Ovary (tissue), 9 donors: ENCODE data around the gene PAM16. TPM values are rescaled to one million over a fixed set of nuclear protein-coding genes. Genes with fewer than 3 reads are reported as not detected.
A peak's percentile ranks its signal among the peaks of the same experiment; 100 is the strongest.

Source experiments
- DNase-seq, 5 donors: peaks; one replicate each; pipeline ENCODE4 v3.0.0-alpha.2; 2019 to 2020
- H3K27ac ChIP-seq, 2 donors: fragments of 200-600 bp; one replicate each; pipeline versions ENCODE4 v1.5.1 to v1.8.0; 2019 to 2022
- H3K27me3 ChIP-seq: fragments of 200-600 bp; one replicate; pipeline ENCODE4 v1.8.0; 2022
- H3K36me3 ChIP-seq: fragments of 200-600 bp; sonication (generic); one replicate; pipeline ENCODE4 v1.5.1; 2019
- H3K4me1 ChIP-seq: one replicate; pipeline ENCODE4 v1.8.1; 2013; ENCODE audit warnings: mild to moderate bottlenecking, moderate library complexity; ENCODE audit not compliant: insufficient read depth
- H3K4me3 ChIP-seq: fragments of 200-600 bp; sonication (generic); one replicate; pipeline ENCODE4 v1.5.1; 2017
- H3K9me3 ChIP-seq, 2 donors: fragments of 200-600 bp in 1 of 2; sonication (generic) in 1 of 2; one replicate each; pipeline versions ENCODE4 v1.5.1 to v1.8.1; 2013 to 2019; ENCODE audit warnings: mild to moderate bottlenecking in 1 of 2, moderate library complexity in 1 of 2
- CTCF ChIP-seq, 3 donors: fragments of 450-650 bp in 2 of 3; fragments of 200-600 bp in 1 of 3; IDR thresholded peaks; one replicate each; pipeline versions ENCODE4 v1.5.1 to v1.8.0; 2016 to 2022; ENCODE audit warnings: antibody characterized with exemption in 3 of 3, mild to moderate bottlenecking in 1 of 3
- EP300 ChIP-seq: sonication (generic); formaldehyde crosslinking; IDR thresholded peaks from one replicate; pipeline ENCODE4 v1.6.1; 2017; ENCODE audit warnings: antibody characterized with exemption
- POLR2A ChIP-seq: fragments of 450-650 bp; IDR thresholded peaks from one replicate; pipeline ENCODE4 v1.6.1; 2017; ENCODE audit warnings: antibody characterized with exemption, mild to moderate bottlenecking, moderate library complexity
- WGBS, 3 donors: extraction: QIAGEN DNeasy Blood & Tissue Kit in 1 of 3; methylation state at CpG; one replicate each; pipeline versions ENCODE4 v1.1.5 to v1.1.7; 2013 to 2017; 5-methylcytosine and 5-hydroxymethylcytosine counted together
- intact Hi-C, 4 donors: fragments of 100-400 bp; cut with DNase I; formaldehyde crosslinking; loops; one replicate each; pipeline versions ENCODE4 v1.11.0 to v1.15.1; 2022 to 2023
- polyA plus RNA-seq, 2 donors: library from polyadenylated mRNA; stranded (reverse); fragments of 200-250 nt in 1 of 2; fragments of 350-450 nt in 1 of 2; fragmentation: Illumina TruSeq in 1 of 2; extraction: RNeasy Lipid Tissue Mini Kit (QIAGEN cat#74804) in 1 of 2; gene quantifications; one replicate each; pipeline ENCODE4 v1.2.3, GENCODE V29; 2013 to 2014
- total RNA-seq, 7 donors: library from RNA; depleted of rRNA in 2 of 7; stranded (reverse); fragments of >200 nt in 2 of 7; fragmentation: NEBNext Ultra II Directional in 3 of 7; extraction: Animal tissue kit (Norgen Biotek cat#: 25700) in 3 of 7; gene quantifications; one replicate each; pipeline versions ENCODE4 v1.1.0 to v1.2.4, GENCODE V29; 2016 to 2023
- donor health status: DM: no; HTN: no; CAD: no; lungs with moderate emphysema.
- donor health status: DM: no; HTN: no; CAD: no.
- donor health status: Bipolar disorder and iron deficiency.
- donor health status: DM: yes; HTN: yes; CAD: no.
- donor health status: DM: no; HTN: no; CAD: no.
- donor health status: DM: yes; HTN: yes; CAD: no.

PAM16 gene
- total and polyA plus RNA-seq, 9 donors, result 18.5 to 47.2 (median 35.7) TPM

DNA sequence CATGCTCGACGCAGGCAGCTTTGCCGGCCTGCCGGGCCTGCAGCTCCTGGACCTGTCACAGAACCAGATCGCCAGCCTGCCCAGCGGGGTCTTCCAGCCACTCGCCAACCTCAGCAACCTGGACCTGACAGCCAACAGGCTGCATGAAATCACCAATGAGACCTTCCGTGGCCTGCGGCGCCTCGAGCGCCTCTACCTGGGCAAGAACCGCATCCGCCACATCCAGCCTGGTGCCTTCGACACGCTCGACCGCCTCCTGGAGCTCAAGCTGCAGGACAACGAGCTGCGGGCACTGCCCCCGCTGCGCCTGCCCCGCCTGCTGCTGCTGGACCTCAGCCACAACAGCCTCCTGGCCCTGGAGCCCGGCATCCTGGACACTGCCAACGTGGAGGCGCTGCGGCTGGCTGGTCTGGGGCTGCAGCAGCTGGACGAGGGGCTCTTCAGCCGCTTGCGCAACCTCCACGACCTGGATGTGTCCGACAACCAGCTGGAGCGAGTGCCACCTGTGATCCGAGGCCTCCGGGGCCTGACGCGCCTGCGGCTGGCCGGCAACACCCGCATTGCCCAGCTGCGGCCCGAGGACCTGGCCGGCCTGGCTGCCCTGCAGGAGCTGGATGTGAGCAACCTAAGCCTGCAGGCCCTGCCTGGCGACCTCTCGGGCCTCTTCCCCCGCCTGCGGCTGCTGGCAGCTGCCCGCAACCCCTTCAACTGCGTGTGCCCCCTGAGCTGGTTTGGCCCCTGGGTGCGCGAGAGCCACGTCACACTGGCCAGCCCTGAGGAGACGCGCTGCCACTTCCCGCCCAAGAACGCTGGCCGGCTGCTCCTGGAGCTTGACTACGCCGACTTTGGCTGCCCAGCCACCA, 30.2 kb upstream of the PAM16 start:
- H3K4me3 ChIP-seq, result no peak overlapping the region
- intact Hi-C loops, result no loop called here
- no peak for DNase-seq
- TF ChIP-seq CTCF (IDR thresholded peaks at IDR 0.05) (no peak), POLR2A (no peak), EP300 (no peak)
- WGBS, 3 donors, result 90 to 95% (median 90%) methylated on average over 35 to 59 of the region's 59 CpGs
- H3K27me3 ChIP-seq, result no peaks in the 10 kb centered on the region
- no peak overlapping the region for H3K27ac ChIP-seq
- H3K9me3 ChIP-seq, result no peaks in the 10 kb centered on the region
- H3K4me1 ChIP-seq, result peaks cover 19% of the 10 kb centered on the region
- no peaks in the 10 kb centered on the region for H3K36me3 ChIP-seq

- no peaks in the 10 kb centered on the region for H3K36me3 ChIP-seq
- 64 to 69% (median 68%) methylated on average over 25 to 26 of the region's 26 CpGs for WGBS, 3 donors
- no peak for DNase-seq
- H3K4me1 ChIP-seq, result peaks cover 26% of the 10 kb centered on the region
- intact Hi-C loops, result no loop called here
- no peak overlapping the region for H3K27ac ChIP-seq
- no peaks in the 10 kb centered on the region for H3K27me3 ChIP-seq
- no peaks in the 10 kb centered on the region for H3K9me3 ChIP-seq
- H3K4me3 ChIP-seq, result no peak overlapping the region
- TF ChIP-seq EP300 (no peak), POLR2A (no peak), CTCF (IDR thresholded peaks at IDR 0.05) (no peak)
Observed at GRCh38 chr16:4380119-4381063, 29.3 kb upstream of the PAM16 start.

DNA sequence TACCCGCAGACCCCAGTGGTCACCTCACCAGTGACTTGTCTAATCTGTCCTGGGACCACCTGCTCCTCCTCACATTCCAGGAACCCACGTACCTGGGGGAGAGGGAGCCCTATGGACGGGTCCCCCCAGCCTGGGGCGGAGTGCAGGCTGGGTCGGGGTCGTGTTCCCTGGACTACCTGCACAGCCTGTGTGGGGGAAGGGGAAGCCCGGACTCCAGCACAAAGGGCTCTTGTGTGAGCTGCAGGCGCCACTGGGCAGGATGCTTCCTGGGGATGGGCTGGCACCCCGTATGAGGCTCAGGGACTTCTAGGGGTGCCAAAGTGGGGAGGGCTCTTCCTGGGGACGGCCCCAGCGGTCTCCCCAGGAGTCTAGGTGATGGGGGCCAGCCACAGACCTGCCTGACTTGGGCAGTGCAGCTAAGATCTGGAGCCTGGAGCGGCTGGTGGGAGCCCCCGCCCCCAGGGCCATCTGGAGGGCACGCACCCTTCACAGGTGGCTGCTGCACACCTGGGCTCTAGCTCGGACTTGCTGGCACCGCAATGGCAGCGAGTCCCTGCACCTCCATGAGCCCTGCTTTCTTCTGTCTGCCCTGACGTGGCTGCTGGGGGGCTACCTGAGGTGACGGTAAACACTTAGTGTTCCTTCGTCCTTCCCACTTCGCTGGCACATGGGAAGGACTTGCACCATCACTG, 28.0 kb upstream of the PAM16 start:
- WGBS, 3 donors, result 89 to 92% (median 92%) methylated on average over 15 to 21 of the region's 21 CpGs
- no peak for DNase-seq
- H3K4me3 ChIP-seq, result no peak overlapping the region
- no peaks in the 10 kb centered on the region for H3K9me3 ChIP-seq
- no peak for TF ChIP-seq EP300
- no peak for TF ChIP-seq POLR2A
- no peak for TF ChIP-seq CTCF (IDR thresholded peaks at IDR 0.05)
- intact Hi-C loops, result no loop called here
- H3K27me3 ChIP-seq, result no peaks in the 10 kb centered on the region
- peaks cover 33% of the 10 kb centered on the region for H3K4me1 ChIP-seq
- no peak overlapping the region for H3K27ac ChIP-seq
- H3K36me3 ChIP-seq, result no peaks in the 10 kb centered on the region

GRCh38 chr16:4378161-4378666, 27.1 kb upstream of the PAM16 start:
- DNase-seq, result no peak
- Histone ChIP-seq H3K9me3 (no peaks in the 10 kb centered on the region), H3K4me1 (peaks cover 36% of the 10 kb centered on the region)

More at GRCh38 chr16:4378161-4378666, 27.1 kb upstream of the PAM16 start:
- no peak overlapping the region for H3K4me3 ChIP-seq
- 69 to 72% (median 71%) methylated on average over 13 to 15 of the region's 15 CpGs for WGBS, 3 donors
- H3K27me3 ChIP-seq, result no peaks in the 10 kb centered on the region
- no peak for TF ChIP-seq CTCF (IDR thresholded peaks at IDR 0.05)
- TF ChIP-seq POLR2A, result no peak
- TF ChIP-seq EP300, result no peak
- intact Hi-C loops, result no loop called here
- no peaks in the 10 kb centered on the region for H3K36me3 ChIP-seq
- peak overlapping the region in 1 of 2 donors; percentile 91 for H3K27ac ChIP-seq
